Left lung (tissue), 10 donors: ENCODE results near the gene MMP28. TPM values are rescaled to one million over a fixed set of nuclear protein-coding genes. Genes with fewer than 3 reads are reported as not detected.

Source experiments
- ATAC-seq: fragments of 200-7000 bp; cut with Tn5 transposase; one replicate; pipeline ENCODE4 v1.9.1; 2020; ENCODE audit warnings: moderate library complexity
- DNase-seq, 4 donors: peaks; one replicate each; pipeline ENCODE4 v3.0.0-alpha.2; 2013 to 2020
- H3K27ac ChIP-seq, 2 donors: fragments of 200-600 bp; sonication (generic) in 1 of 2; one replicate each; pipeline versions ENCODE4 v1.5.0 to v1.8.0; 2020 to 2021
- H3K27me3 ChIP-seq, 2 donors: fragments of 200-600 bp; sonication (generic) in 1 of 2; one replicate each; pipeline versions ENCODE4 v1.5.0 to v1.8.0; 2020 to 2021
- H3K36me3 ChIP-seq, 2 donors: fragments of 200-600 bp; sonication (generic) in 1 of 2; one replicate each; pipeline versions ENCODE4 v1.5.0 to v1.8.0; 2020 to 2021
- H3K4me1 ChIP-seq, 2 donors: fragments of 200-600 bp; one replicate each; pipeline ENCODE4 v1.8.0; 2021
- H3K4me3 ChIP-seq, 2 donors: fragments of 200-600 bp; sonication (generic) in 1 of 2; one replicate each; pipeline versions ENCODE4 v1.5.0 to v1.8.0; 2020 to 2021; ENCODE audit warnings: mild to moderate bottlenecking in 1 of 2
- H3K9me3 ChIP-seq, 2 donors: fragments of 200-600 bp; sonication (generic) in 1 of 2; one replicate each; pipeline versions ENCODE4 v1.5.0 to v1.8.0; 2020 to 2021
- CTCF ChIP-seq, 2 donors: fragments of 200-600 bp; sonication (generic) in 1 of 2; IDR thresholded peaks; one replicate each; pipeline versions ENCODE4 v1.5.0 to v1.8.0; 2021; ENCODE audit warnings: antibody characterized with exemption in 2 of 2
- intact Hi-C, 2 donors: fragments of 100-400 bp; cut with DNase I; formaldehyde crosslinking; loops; one replicate each; pipeline versions ENCODE4 v1.11.2 to v1.14.2; 2022
- polyA plus RNA-seq, 6 donors: library from polyadenylated mRNA; unstranded; fragments of 120-200 nt; gene quantifications; one replicate each; pipeline ENCODE4 v1.2.1, GENCODE V29; 2013; ENCODE audit not compliant: insufficient read length in 6 of 6
- total RNA-seq, 2 donors: library from RNA; stranded (reverse); fragmentation: NEBNext Ultra II Directional; extraction: Animal tissue kit (Norgen Biotek cat#: 25700); gene quantifications; one replicate each; pipeline ENCODE4 v1.2.1, GENCODE V29; 2021
- donor health status: DM: no; HTN: yes; CAD: no.
- donor health status: DM: no; HTN: no; CAD: no.

Gene MMP28
- total and polyA plus RNA-seq, 8 donors: 6.6 to 95.0 (median 8.5) TPM

DNA sequence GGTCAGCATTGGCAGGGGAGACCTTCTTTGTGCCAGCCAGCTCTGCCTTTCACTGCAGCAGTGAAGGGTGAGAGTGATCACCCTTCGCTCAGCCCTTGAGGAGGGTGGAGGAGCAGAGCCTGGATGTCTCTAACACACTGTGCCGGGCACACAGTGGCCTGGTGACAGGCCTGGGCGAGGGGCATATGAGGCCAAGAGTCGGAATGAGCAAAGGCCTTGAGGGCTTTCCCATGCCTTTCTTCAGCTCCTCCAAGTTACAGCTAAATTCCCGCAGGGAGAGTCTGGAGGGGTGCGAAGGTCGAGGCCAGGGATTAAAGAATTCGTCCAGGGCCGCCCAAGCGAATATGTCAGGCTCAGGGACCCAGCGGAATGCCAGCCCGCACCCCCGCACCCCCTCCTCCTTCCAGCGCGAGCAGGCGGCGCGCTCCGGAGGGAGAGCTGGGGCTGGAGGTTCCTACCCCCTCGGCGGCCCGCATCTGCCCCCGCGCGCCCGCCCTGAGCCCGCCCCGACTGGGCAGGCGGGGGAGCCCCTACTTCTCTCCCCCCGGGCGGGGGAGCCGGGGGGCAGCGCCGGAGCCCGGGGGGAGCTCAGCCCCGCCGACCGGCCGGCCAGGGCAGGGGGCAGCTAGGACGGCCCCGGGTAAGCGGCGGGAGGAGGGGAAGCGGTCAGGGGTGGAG, 64.1 kb downstream of the MMP28 start, which contains the start of gene RASL10B:
RASL10B (plus strand) TSS at position 401 of the 678 bp plus-strand sequence. CDS start 3,546 bp downstream, outside the sequence.
- DNase-seq: no peak
- Histone ChIP-seq H3K27me3 (peaks cover 0 to 21% of the 10 kb centered on the region in 2 donors), H3K4me1 (peaks cover 3 to 9% of the 10 kb centered on the region in 2 donors), H3K9me3 (no peaks in the 10 kb centered on the region), H3K4me3 (peak within 1 kb of the TSS; percentile 34 to 39), H3K36me3 (peaks cover 0 to 26% of the 10 kb centered on the region in 2 donors), H3K27ac (no peak within 1 kb of the TSS)
- ATAC-seq: peak; percentile 92
- no peak for TF ChIP-seq CTCF (IDR thresholded peaks at IDR 0.05)
- intact Hi-C loops: no loop called here

DNA sequence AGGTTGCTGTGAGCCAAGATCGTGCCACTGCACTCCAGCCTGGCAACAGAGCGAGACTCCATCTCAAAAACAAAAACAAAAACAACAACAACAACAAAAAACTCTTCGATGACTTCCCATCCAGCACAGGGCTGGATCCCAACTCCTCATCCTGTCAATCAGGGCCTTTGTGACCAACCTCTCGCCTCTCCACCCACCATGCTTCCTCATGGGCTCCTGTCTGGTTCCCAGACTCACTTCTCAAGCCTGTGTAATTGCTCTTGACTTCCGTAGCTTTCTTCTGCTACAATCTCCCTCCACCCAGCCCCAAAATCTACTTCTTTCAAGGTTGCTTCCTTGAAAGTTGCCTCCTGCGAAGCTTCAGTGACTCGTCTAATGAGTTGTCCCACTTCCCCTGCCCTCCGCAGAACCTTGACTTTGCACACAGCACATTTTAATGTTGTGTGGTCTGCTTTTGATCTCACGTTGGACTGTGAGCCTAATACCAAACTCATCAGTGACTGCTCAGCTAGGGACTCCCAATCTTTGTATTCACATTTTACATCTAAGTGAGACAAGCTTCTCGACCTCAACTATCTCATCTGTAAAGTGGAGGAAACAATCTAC, 64.9 kb downstream of the MMP28 start:
- Histone ChIP-seq H3K4me1 (peaks cover 3 to 9% of the 10 kb centered on the region in 2 donors), H3K36me3 (peaks cover 0 to 35% of the 10 kb centered on the region in 2 donors), H3K27me3 (peaks cover 0 to 21% of the 10 kb centered on the region in 2 donors), H3K4me3 (no peak overlapping the region), H3K27ac (no peak overlapping the region), H3K9me3 (no peaks in the 10 kb centered on the region)
- intact Hi-C loops: no loop called here
- DNase-seq: no peak
- TF ChIP-seq CTCF (IDR thresholded peaks at IDR 0.05): no peak
- no peak for ATAC-seq

DNA sequence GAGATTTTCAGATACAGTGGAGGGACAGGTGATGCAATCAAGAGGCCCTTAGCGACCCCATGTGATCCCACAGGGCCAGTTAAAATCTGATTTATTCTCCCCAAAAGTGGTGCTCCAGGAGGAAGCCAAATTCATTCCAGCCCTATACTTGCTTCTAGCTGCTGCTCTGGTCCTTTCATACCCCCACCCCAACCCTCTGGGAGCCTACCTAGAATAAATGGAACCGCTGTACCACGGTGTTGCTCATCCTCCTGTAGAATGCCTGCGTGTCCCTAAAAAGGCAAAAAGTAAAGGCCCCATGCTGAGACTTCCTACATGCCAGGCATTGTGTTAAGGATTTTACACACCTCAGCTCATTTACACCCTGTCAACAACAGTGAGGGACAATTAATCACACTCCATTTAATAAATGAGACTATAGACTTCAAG, 66.0 kb downstream of the MMP28 start:
- H3K36me3 ChIP-seq: peaks cover 0 to 46% of the 10 kb centered on the region in 2 donors
- no peaks in the 10 kb centered on the region for H3K9me3 ChIP-seq
- intact Hi-C loops: no loop called here
- H3K27me3 ChIP-seq: peaks cover 0 to 21% of the 10 kb centered on the region in 2 donors
- DNase-seq (no peak), ATAC-seq (no peak)
- peaks cover 3 to 9% of the 10 kb centered on the region in 2 donors for H3K4me1 ChIP-seq
- H3K4me3 ChIP-seq: no peak overlapping the region
- no peak overlapping the region for H3K27ac ChIP-seq
- TF ChIP-seq CTCF (IDR thresholded peaks at IDR 0.05): no peak

GRCh38 chr17:35728551-35728950, 66.9 kb downstream of the MMP28 start:
- no peak for DNase-seq
- intact Hi-C loops: no loop called here
- ATAC-seq: no peak
- Histone ChIP-seq H3K4me3 (no peak overlapping the region), H3K36me3 (peaks cover 0 to 54% of the 10 kb centered on the region in 2 donors), H3K9me3 (no peaks in the 10 kb centered on the region), H3K27ac (no peak overlapping the region), H3K27me3 (peaks cover 0 to 21% of the 10 kb centered on the region in 2 donors), H3K4me1 (peaks cover 3 to 9% of the 10 kb centered on the region in 2 donors)
- no peak for TF ChIP-seq CTCF (IDR thresholded peaks at IDR 0.05)

GRCh38 chr17:35727635-35728034, 67.8 kb downstream of the MMP28 start:
- peaks cover 0 to 19% of the 10 kb centered on the region in 2 donors for H3K27me3 ChIP-seq
- H3K9me3 ChIP-seq: no peaks in the 10 kb centered on the region
- intact Hi-C loops: no loop called here
- no peak for TF ChIP-seq CTCF (IDR thresholded peaks at IDR 0.05)
- DNase-seq: no peak
- no peak overlapping the region for H3K27ac ChIP-seq
- H3K4me3 ChIP-seq: no peak overlapping the region
- H3K4me1 ChIP-seq: peaks cover 3 to 9% of the 10 kb centered on the region in 2 donors
- peaks cover 0 to 64% of the 10 kb centered on the region in 2 donors for H3K36me3 ChIP-seq
- no peak for ATAC-seq
